ENCODE results near the gene LMTK3. TPM values are rescaled to one million over a fixed set of nuclear protein-coding genes. Genes with fewer than 3 reads are reported as not detected.

The LMTK3 gene
- total RNA-seq, 2 donors from 2014 or later, result 1.7 to 3.1 TPM

DNA sequence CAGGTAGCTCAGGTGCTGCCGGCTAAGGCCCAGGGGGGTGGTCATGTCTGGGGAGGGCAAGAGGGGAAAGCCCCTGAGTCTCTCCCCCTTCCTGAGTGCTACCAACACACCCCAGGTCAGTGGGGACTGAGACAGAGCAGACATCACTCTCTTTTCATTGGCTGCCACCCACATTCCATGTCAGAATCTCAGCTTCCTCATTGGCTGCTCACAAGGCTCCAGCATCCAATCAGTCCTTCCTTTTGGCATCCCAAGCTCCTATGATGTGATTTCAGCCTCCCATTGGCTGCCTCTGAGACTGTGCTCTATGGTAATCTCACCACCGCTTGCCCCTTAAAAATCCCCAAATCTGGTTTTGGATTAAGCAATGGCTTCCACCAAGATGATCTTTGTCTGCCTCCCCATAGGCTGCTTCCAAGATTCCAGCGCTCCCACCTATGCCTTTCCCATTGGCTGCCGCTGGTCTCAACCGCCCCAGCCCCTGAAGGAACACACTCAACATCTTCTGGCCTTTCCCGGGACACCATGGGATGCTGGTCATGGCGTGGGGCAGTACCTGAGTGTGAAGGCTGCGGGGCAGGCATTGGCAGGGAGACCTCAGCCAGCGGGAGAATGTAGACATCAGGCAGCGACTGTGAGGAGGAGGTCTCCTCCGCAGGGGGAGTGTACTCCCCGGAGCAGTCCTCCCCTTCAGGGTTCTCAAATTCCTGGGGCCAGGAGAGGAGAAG, 2.0 kb downstream of the LMTK3 start:
- no peak for DNase-seq
- no peak overlapping the region for H3K9ac ChIP-seq (ENCODE audit: low read depth in 2 of 2, low read length in 2 of 2)
- peaks cover 28% of the 10 kb centered on the region for H3K27me3 ChIP-seq
- no peaks in the 10 kb centered on the region for H3K36me3 ChIP-seq
- peaks cover 6% of the 10 kb centered on the region for H3K4me1 ChIP-seq
- no peak for TF ChIP-seq CTCF (IDR thresholded peaks at IDR 0.05)
- intact Hi-C loops (cut with DNase I), result no loop called here
- no peaks in the 10 kb centered on the region for H3K9me3 ChIP-seq
- no peak overlapping the region for H3K4me3 ChIP-seq
- no peak overlapping the region for H3K27ac ChIP-seq

GRCh38 chr19:48508729-48509411, 2.8 kb downstream of the LMTK3 start:
- no peak overlapping the region for H3K9ac ChIP-seq (ENCODE audit: low read depth in 2 of 2, low read length in 2 of 2)
- no peaks in the 10 kb centered on the region for H3K9me3 ChIP-seq
- no peak for TF ChIP-seq CTCF (IDR thresholded peaks at IDR 0.05)
- H3K27ac ChIP-seq, result no peak overlapping the region
- intact Hi-C loops (cut with DNase I), result no loop called here
- DNase-seq, result no peak
- H3K4me3 ChIP-seq, result no peak overlapping the region
- no peaks in the 10 kb centered on the region for H3K36me3 ChIP-seq
- H3K27me3 ChIP-seq, result peaks cover 28% of the 10 kb centered on the region
- peaks cover 6% of the 10 kb centered on the region for H3K4me1 ChIP-seq

DNA sequence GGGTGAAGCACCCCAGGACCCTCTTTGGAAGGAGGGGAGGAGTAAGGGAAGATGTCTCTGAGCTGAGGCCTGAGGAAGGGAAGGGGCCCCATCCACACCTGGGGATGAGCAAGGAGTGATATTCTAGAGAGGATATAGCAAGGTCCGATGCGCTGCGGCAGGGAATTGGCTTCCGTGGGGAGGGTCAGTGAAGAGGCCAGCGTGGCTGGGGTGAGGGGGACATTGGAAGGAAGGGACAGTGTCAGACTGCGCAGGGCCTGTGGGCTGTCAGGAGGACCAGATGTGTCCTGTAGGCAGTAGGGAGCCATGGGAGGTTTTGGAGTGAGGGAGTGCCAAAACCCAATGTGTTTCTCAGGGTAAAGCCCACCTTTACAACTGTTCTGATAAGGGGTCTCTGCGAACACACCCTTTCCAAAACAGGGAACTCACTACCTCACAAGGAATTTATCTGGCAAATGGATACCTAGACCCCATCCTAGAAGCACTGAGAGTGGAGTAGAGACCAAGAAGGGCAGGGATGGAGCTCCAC, 3.7 kb downstream of the LMTK3 start:
- H3K9me3 ChIP-seq, result no peaks in the 10 kb centered on the region
- H3K27ac ChIP-seq, result no peak overlapping the region
- H3K27me3 ChIP-seq, result peaks cover 21% of the 10 kb centered on the region
- intact Hi-C loops (cut with DNase I), result loop anchor here (2.0 kb wide), 1 partner anchor 77 kb away; no protein-coding TSS in a partner anchor
- no peak for TF ChIP-seq CTCF (IDR thresholded peaks at IDR 0.05)
- no peak overlapping the region for H3K9ac ChIP-seq (ENCODE audit: low read depth in 2 of 2, low read length in 2 of 2)
- no peaks in the 10 kb centered on the region for H3K4me1 ChIP-seq
- DNase-seq, result no peak
- H3K4me3 ChIP-seq, result no peak overlapping the region
- H3K36me3 ChIP-seq, result no peaks in the 10 kb centered on the region

- no peaks in the 10 kb centered on the region for H3K36me3 ChIP-seq
- TF ChIP-seq CTCF (IDR thresholded peaks at IDR 0.05), result peak; percentile 32
- H3K9me3 ChIP-seq, result no peaks in the 10 kb centered on the region
- no peak overlapping the region for H3K27ac ChIP-seq
- intact Hi-C loops (cut with DNase I), result loop anchor here (2.0 kb wide), 1 partner anchor 79 kb away; no protein-coding TSS in a partner anchor
- no peak for DNase-seq
- H3K9ac ChIP-seq (ENCODE audit: low read depth in 2 of 2, low read length in 2 of 2), result no peak overlapping the region
- H3K4me3 ChIP-seq, result no peak overlapping the region
- H3K27me3 ChIP-seq, result peaks cover 8% of the 10 kb centered on the region
- H3K4me1 ChIP-seq, result no peaks in the 10 kb centered on the region
Observed at GRCh38 chr19:48506138-48506733, 5.4 kb downstream of the LMTK3 start.

DNA sequence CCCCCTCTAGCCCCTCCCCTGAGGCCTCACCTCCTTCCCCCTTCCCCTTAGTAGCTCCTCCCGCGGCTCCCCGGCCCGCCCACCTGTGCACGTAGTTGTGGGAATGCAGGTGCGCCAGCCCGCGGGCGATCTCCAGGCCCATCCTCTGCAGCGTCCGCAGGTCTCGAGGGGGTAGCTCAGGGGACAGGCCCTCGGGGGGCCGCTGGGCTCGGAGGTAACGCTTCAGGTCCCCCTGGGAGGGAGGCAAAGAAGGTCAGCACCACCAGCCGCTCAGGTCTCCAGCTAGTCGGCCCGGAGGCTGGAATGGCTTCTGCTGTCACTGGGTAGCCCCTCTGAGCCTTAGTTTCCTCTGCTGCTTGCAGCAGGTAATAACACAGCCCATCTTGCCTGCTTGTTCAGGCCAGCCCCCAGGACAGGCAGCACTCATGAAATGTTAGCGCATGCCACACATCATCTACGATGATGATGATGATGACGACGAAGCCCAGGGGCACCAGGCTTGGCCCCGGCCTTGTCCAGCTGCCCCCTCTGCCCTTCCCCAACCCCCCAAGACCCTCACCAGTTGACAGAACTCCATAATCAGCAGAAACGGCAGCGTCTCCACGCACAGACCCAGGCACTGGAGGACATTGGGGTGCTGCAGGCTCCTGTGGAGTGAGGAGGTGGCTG, 9.2 kb downstream of the LMTK3 start:
- peaks cover 11% of the 10 kb centered on the region for H3K27me3 ChIP-seq
- H3K4me1 ChIP-seq, result no peaks in the 10 kb centered on the region
- H3K9me3 ChIP-seq, result no peaks in the 10 kb centered on the region
- H3K9ac ChIP-seq (ENCODE audit: low read depth in 2 of 2, low read length in 2 of 2), result peak overlapping the region in 1 of 2 donors; percentile 43
- DNase-seq, result no peak
- H3K36me3 ChIP-seq, result no peaks in the 10 kb centered on the region
- H3K4me3 ChIP-seq, result no peak overlapping the region
- TF ChIP-seq CTCF (IDR thresholded peaks at IDR 0.05), result no peak
- H3K27ac ChIP-seq, result no peak overlapping the region
- intact Hi-C loops (cut with DNase I), result no loop called here

Measured in colonic mucosa (tissue), 4 donors.